Ramos (cell line): ENCODE measurements around the gene DKKL1.

ENCODE experiments used
- in situ Hi-C: fragments of 300-500 bp; cut with MboI; formaldehyde crosslinking; loops from one replicate; pipeline ENCODE4 v1.14.3; 2022; ENCODE audit warnings: low sequenced_read_pairs; ENCODE audit not compliant: unreplicated experiment

Gene DKKL1

DNA sequence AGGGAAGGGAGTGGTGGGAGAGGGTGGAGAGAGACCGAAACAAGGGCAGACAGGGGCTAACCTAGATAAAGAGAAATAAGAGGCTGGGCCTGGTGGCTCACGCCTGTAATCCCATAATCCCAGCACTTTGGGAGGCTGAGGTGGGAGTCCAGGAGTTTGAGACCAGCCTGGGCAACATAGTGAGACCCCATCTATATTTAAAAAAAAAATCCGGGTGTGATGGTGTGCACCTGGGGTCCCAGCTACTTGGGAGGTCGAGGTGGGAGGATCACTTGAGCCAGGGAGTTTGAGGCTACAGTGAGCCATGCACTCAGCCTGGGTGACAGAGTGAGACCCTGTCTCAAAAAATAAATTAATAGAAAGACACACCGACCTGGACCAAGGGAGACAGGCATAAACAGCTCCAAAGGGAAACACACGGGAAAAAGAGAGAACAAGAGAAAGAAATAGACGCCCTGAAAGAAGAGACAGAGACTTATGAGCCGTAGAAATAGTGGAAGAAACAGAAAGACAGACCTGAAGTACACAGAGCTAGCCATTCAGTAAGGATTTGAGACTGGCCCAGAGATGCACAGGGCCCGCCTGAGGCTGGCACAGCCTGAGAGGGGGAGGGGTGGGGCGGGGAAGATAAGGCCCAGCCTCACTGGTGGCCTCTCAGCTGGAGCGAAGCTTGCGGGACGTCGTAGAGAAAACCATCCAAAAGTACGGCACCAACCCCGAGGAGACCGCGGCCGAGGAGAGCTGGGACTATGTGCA lies 26.2 kb upstream of the DKKL1 start:
- in situ Hi-C loops: no loop called here

DNA sequence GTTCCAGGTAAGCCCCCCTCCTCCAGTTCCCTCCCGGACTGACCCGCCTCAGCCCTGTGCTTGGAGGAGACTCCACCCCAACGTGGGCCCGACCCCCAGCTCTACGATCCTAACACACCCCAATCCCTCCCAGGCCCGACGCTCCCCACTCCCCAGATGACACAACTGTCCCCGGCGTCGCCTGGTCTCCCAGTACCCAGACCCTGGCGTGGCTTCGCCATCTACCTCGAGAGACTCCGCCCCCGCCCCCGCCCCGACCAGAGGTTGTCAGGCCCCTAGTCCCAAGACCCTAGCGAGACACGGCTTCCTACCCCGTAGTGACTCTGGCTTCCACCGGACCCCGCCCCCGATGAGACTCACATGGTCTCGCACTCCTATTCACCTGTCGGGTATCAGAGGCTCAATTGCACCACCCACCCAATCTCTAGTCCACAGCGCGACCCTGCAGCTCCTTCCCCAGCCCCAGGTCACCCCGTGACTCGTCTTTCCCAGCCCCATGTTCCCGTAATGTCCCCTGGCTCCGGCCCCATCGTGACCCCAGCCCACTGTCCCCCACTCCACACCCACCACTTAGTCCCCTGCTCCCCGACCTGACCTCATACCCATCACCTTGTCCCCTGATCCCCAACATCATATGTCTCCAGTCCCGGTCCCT lies 25.5 kb upstream of the DKKL1 start:
- in situ Hi-C loops: no loop called here

DNA sequence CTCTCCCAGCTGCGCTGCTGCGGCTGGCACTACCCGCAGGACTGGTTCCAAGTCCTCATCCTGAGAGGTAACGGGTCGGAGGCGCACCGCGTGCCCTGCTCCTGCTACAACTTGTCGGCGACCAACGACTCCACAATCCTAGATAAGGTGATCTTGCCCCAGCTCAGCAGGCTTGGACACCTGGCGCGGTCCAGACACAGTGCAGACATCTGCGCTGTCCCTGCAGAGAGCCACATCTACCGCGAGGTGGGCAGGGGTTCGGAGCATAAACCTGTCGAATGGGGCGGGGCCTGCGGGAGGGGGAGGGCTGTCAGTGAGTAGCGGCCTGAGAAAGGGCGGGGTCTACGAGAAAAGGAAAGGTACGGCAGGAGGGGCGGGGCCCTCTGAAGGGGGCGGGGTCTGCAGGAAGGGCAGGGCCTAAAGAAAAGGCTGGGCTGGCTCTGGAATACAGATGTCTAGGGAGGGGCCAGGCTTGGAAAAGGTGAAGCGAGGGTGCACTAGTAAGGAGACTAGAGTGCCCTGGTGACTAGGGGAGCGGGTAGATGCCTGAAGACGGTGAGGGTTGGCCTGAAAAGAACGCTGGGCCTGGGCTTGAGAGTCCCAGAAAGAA lies 24.9 kb upstream of the DKKL1 start:
- in situ Hi-C loops: no loop called here

DNA sequence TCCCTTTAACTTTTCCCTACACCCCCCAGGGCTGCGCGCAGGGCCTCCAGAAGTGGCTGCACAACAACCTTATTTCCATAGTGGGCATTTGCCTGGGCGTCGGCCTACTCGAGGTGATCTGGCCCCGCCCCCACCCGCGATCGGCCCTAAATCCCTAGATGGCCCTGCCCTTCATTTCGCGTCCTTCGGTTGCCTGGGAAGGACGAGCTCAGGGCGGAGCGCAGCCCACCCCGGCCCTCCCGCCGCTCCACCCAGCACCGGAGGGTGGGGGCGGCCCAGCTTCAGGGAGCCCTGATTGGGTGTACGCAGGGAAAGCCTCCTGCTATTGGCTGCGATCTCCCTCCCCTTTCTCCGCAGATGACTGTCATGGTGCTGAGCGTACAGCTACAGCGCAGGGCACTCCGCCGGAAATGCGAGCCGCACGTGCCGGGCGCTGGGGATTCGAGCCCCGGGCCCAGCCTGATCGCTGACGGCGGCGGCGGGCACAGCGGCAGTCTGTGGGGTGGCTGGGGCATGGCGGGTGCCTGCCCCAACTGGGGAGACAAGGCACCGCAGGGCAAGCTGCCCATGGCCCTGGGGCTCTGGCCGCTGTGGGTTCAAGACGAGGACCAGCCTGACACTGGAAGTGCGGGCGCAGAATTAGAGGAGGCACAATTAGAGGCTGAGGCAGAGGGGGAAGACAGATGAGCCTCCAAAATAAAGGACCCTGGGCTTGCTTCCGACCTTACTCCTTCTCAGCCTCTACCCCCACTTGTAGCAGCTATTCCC lies 24.2 kb upstream of the DKKL1 start:
- in situ Hi-C loops: no loop called here

DNA sequence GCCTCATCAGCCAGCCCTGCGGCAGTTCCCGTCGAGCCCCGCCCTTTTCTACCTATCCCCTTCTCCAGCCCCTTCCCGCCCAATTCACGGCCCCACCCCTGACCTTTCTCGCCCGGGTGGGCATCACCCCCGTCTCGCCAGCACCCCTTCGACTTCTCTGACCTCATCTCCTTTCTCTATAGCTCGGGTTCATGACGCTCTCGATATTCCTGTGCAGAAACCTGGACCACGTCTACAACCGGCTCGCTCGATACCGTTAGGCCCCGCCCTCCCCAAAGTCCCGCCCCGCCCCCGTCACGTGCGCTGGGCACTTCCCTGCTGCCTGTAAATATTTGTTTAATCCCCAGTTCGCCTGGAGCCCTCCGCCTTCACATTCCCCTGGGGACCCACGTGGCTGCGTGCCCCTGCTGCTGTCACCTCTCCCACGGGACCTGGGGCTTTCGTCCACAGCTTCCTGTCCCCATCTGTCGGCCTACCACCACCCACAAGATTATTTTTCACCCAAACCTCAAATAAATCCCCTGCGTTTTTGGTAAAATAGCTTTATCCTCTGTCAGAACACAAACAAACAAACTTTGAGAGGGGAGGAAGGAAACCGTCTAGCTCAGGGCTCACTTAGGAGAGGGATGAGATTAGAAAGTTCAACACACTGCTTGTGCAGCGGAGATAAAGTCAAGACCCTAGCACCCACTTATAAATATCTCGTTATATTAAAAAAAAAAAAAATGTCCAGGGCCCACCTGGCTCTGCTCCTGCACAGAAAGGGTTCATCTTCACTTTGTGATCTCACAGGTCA lies 23.4 kb upstream of the DKKL1 start:
- in situ Hi-C loops: no loop called here

DNA sequence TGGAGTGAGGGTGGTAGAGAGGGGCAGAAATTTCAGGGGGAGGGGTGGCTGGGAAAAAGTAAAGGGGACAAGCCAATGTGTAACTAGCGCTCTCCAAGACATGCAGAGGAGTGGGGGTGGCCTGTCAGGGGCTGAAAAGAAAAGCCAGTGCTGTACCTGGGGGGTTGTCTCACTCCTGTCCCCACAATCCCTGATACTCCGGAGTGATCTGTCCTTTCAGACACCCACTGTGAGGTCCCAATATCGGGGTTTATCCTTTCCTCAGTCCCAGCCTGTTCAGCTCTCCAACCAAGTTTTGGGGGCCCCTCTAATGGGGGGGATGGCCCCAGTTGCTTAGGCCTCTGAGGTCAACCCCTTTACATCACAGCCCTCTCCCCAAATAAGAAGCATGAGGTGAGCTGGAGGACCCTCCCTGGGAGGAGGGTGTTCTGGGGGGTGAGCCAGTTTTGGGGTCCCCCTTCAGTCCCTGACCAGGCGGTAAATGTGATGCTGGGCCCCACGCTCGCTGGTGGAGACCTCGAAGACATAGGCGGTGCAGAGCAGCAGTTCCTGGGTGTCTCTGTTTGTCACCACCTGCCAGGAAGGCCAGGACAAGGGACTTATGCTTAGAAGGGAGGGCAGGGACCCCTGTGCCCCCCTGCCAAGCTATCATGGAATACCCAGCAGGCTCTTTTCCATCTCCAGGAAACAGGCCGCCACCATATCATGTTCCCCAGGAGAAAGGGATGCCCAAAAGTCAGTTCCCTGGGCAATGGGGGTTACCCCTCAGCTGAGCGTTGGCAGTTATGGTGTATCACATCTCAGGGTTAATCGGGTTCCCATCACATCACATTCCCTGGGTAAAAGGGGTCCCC lies 22.6 kb upstream of the DKKL1 start:
- in situ Hi-C loops: no loop called here

DNA sequence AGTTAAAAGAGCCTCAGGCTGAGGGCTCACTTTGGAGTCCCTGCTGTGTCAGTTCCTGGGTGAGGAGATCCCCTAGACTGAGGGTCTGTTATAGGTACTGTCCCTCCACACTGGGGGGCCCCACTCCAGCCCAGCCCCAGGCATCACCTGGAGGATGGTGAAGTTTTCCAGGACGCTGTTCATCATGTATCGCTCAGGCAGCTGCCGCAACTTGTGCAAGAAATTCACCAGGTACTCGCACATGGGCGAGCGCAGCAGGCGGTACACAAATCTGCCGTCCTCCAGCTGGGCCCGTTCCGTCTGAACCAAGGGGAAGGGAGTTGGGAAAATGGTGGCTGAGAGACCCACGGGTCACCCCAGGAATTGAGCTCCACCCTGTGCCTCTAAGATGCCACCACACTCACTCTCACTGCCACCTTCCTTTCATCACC lies 21.4 kb upstream of the DKKL1 start:
- in situ Hi-C loops: no loop called here

DNA sequence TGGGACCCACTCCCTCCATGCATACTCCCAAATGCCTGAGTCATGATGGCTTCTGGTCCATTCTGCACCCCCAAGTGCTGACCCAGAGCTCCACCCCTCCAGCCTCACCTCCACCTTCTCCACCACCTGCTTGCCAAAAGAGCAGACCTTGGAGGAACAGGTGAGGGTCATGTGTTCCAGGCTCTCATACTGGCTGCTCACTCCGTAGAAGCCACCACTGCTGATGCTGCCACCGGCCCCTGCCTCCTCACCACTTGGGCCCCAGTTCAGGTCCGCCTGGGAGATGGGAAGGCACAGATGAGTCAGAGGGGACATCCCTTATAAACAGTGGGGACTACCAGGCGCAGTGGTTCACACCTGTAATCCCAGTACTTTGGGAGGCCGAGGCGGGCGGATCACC lies 20.6 kb upstream of the DKKL1 start:
- in situ Hi-C loops: no loop called here

DNA sequence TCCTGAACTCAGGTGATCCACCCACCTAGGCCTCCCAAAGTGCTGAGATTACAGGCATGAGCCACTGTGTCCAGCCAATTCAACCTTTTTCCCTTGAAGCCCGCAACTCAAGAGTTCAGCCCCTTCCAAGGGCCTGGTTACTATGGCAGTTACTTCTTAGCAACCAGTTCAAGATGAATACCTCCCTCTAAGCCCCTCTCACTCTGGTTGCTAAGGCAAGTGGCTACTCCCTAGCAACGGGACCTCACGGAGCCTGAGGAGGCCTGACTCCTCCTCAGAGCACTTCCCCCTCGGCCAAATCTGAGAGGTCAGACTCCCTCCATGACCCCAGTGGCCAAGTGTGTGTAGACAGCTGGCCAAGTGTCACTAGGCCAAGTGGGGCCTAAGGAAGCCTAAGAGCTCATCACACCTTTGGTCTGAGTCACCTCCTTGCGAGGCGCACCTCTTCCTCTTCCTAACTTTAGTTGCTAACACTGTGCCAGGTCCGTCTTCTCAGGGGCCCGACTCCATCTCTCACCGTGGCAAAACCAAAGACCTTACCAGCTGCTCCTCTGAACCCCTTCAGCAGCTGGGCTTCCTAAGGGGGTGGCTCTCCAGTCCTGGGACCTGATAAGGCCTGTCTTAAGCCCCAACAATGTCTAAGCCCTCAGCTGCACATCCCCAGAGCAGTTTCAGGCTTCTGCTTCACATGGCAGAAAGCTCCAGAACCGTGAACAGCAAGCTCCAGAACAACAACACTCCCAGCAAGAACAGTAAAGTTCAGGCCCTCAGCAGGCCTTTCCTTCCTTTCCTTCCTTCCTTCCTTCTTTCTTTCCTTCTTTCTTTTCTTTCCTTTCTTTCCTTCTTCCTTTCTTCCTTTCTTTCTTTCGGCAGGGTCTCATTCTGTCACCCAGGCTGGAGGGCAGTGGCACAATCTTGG lies 18.9 kb upstream of the DKKL1 start:
- in situ Hi-C loops: no loop called here

DNA sequence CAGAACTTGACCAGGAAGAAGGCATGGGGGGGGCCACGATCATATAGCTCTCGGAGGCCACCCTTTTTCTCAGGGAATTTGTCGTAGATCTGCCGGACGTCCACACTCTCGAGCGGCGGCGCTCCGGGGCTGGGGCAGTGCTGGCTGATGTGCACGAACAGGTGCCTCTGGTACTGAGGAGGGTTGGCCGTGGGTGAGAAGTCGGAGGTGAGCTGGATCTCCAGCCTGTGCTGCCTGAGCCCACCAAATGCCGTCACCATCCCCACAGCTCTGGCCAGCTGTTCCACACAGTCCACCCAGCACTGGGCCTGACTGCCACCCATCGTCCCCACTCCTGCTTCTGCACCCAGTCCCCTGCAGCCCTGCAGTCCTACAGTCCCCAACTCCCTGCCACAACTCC lies 16.5 kb upstream of the DKKL1 start:
- in situ Hi-C loops: no loop called here

DNA sequence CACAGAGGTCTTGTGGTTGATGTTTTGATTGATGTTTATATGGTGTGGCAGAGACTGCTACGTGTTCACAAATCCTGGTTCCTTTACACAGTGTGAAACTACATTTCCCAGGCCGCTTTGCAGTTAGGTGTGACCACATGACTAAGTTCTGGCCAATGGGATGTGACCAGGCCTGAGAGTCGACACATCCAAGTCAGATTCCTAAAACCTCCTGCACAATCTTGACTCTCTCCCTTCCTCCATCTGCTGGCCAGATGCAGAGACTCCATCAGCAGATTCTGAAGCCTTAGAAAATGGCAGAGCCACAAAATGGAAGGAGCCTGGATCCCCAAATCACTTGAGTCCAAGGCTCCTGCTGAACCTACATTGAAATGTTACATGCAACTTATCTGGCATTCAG lies 15.8 kb upstream of the DKKL1 start:
- in situ Hi-C loops: no loop called here

DNA sequence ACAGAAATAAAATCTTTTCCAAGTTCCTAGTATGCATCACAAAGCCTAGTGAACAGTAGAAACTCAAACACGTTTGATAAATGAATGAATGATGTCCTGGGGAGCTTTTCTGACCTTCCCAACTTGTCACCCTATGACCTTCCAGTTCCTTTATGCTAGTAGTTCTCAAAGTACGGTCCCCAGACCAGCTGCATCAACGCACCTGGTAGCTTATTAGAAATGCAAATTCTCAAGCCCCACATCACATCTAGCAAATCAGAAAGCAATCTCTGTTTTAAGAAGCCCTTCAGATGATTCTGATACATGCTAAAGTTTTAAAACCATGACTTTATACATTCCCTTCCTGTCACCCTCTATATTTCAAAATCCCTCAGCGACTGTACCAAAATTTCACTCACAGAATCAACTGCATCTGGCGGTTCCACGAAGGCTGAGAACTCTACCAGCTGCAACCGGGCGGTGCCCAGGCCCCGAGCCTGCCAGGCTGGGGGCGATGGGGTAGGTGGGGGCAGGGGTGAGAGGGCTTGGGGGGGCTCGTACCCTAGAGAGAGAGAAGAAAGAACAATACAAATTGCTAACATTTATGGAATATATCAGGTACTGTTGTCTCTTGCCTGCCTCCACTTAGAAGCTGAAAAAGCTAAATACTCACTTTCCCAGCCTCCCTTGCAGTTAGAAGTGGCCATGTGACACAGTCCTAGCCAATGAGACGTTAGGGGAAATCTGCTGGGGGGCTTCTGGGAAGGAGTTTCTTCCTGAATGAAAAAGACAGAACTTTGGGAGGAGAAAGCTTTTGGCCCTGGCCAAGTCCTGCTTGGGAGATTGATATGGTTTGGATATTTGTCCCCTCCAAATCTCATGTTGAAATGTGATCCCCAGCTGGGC lies 15.1 kb upstream of the DKKL1 start:
- in situ Hi-C loops: no loop called here

DNA sequence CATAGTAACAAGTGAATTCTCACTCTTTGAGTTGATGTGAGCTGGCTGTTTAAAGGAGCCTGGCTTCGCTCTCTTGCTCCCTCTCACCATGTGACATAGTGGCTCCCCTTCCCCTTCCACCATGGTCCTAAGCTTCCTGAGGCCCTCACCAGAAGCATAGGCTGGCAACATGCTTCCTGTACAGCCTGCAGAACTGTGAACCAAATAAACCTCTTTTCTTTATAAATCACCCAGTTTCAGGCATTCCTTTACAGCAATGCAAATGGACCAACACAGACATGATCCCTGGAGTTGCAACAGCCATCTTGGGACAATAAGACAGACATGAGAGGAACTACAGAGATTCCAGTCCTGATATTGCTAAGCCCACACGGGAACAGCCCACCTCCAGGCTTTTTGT lies 14.1 kb upstream of the DKKL1 start:
- in situ Hi-C loops: no loop called here

DNA sequence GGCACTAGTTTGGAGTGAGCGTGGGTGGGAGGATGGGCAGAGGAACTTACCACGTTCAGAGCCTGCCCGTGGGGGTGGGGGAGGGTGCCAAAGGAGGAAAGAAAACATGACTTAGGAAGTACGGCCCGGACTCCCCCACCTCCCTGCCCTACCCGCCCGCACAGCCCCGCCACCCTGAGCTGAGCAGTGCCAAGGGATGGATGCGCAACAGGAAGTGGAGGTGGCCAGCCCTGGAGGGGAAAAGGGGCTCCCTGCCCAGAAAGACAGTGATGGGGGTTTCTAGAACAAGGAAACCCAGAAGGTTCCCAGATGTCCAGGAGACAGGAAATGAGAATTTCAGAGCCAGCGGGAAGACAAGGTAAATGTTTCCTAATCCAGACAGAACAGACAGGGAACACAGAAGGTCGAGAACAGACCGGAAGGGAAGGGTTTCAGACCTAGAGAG lies 7.7 kb upstream of the DKKL1 start:
- in situ Hi-C loops: no loop called here

DNA sequence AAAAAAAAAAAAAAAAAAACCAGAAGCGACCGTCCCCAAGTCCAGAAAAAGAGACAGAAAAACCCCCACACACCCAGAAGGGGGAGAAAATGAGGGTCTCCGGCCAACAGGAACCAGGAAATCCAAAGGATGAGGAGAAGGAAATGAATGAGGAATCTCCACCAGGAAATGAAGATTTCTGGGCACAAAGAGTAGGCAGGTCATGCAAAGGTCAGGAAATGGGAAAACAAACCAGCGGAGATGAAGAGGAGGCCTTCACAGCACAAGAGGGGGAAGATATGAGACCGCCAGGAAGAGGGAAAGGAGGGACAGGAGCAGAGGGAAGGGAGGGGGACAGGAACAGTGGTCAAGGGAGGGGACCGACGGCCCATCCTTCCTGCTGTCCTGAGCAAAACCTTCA lies 7.3 kb upstream of the DKKL1 start:
- in situ Hi-C loops: no loop called here

DNA sequence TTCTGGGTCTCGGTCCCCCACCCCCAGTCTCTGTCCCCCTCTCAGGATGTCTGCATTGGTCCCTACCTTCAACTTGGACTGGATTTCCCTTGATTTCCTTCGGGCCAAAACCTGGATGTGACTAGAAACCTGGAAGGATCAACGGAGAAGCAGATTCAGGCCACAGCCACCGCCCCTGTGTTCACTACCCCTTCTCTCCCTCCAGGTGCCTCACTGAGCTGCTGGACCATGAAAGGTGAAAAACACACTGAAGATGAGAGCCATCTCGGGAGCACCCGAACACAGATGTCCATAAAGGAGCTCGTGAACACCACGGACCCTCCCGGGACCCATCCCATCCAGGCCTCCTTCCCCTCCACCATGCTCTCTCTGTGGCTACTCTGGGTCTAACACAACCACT lies 6.5 kb upstream of the DKKL1 start:
- in situ Hi-C loops: no loop called here
